HEK293 (cell line): ENCODE data around the gene ANAPC2.

Experiments
- CTCF ChIP-seq: fragments of 450-650 bp; formaldehyde crosslinking; IDR thresholded peaks from 2 replicates; pipeline ENCODE4 v1.5.1; 2016; ENCODE audit warnings: missing biosample characterization, missing genetic modification characterization
- SP7 ChIP-seq: fragments of 450-650 bp; formaldehyde crosslinking; IDR thresholded peaks from 2 replicates; pipeline ENCODE4 v1.5.1; 2016; ENCODE audit warnings: missing biosample characterization, missing genetic modification characterization
- YY1 ChIP-seq: fragments of 450-650 bp; formaldehyde crosslinking; IDR thresholded peaks from 2 replicates; pipeline ENCODE4 v1.5.1; 2018; ENCODE audit warnings: missing biosample characterization, missing genetic modification characterization
- ZBTB49 ChIP-seq: fragments of 450-650 bp; formaldehyde crosslinking; IDR thresholded peaks from 2 replicates; pipeline ENCODE4 v1.5.1; 2016; ENCODE audit warnings: missing biosample characterization, missing genetic modification characterization, low read depth
- ZFP69B ChIP-seq: fragments of 450-650 bp; formaldehyde crosslinking; IDR thresholded peaks from 2 replicates; pipeline ENCODE4 v1.5.1; 2016; ENCODE audit warnings: missing biosample characterization, missing genetic modification characterization

- TF ChIP-seq YY1 (tag by site-specific recombination) = no peak
- TF ChIP-seq SP7 (tag by site-specific recombination) = no peak
- no peak for TF ChIP-seq CTCF (tag by site-specific recombination)
- TF ChIP-seq ZFP69B (tag by site-specific recombination) = no peak
- no peak for TF ChIP-seq ZBTB49 (tag by site-specific recombination)
Observed at GRCh38 chr9:137165250-137165836, 23.0 kb downstream of the ANAPC2 start.
